Gastroesophageal sphincter (tissue), 4 donors: ENCODE data around the gene KCNH1. TPM values are rescaled to one million over a fixed set of nuclear protein-coding genes. Genes with fewer than 3 reads are reported as not detected.

Experiments
- ATAC-seq: fragments of 150-250 bp; one replicate; pipeline ENCODE4 v1.9.1; 2016; ENCODE audit warnings: mild to moderate bottlenecking, moderate library complexity
- H3K27ac ChIP-seq, 4 donors: fragments of 200-600 bp; sonication (generic) in 3 of 4; 1 replicate in 3 of 4; 2 replicates in 1 of 4; pipeline ENCODE4 v1.5.1; 2016 to 2019
- H3K27me3 ChIP-seq: fragments of 200-600 bp; sonication (generic); one replicate; pipeline ENCODE4 v1.5.1; 2019
- H3K36me3 ChIP-seq, 2 donors: fragments of 200-600 bp; sonication (generic); one replicate each; pipeline ENCODE4 v1.5.1; 2019; ENCODE audit warnings: control low read depth in 1 of 2
- H3K4me1 ChIP-seq, 3 donors: fragments of 200-600 bp; sonication (generic); 1 replicate in 2 of 3; 2 replicates in 1 of 3; pipeline ENCODE4 v1.5.1; 2016 to 2019; ENCODE audit warnings: control low read depth in 2 of 3
- H3K4me3 ChIP-seq, 2 donors: fragments of 200-600 bp; sonication (generic); one replicate each; pipeline ENCODE4 v1.5.1; 2019; ENCODE audit warnings: mild to moderate bottlenecking in 1 of 2, moderate library complexity in 1 of 2
- H3K9me3 ChIP-seq, 3 donors: fragments of 200-600 bp; sonication (generic); one replicate each; pipeline ENCODE4 v1.5.1; 2017 to 2019; ENCODE audit warnings: control low read depth in 2 of 3
- EP300 ChIP-seq: sonication (generic); formaldehyde crosslinking; IDR thresholded peaks from one replicate; pipeline ENCODE4 v1.6.1; 2017; ENCODE audit warnings: antibody characterized with exemption, mild to moderate bottlenecking
- POLR2A ChIP-seq, 2 donors: fragments of 450-650 bp; IDR thresholded peaks; one replicate each; pipeline ENCODE4 v1.6.1; 2017; ENCODE audit warnings: antibody characterized with exemption in 2 of 2, mild to moderate bottlenecking in 2 of 2, moderate library complexity in 1 of 2
- POLR2AphosphoS5 ChIP-seq: sonication (generic); formaldehyde crosslinking; IDR thresholded peaks from one replicate; pipeline ENCODE4 v1.6.1; 2017; ENCODE audit warnings: antibody characterized with exemption
- WGBS, 2 donors: methylation state at CpG; one replicate each; pipeline ENCODE4 v1.1.5; 2018; ENCODE audit warnings: low coverage in 1 of 2; 5-methylcytosine and 5-hydroxymethylcytosine counted together
- total RNA-seq, 4 donors: library from RNA; depleted of rRNA; stranded (reverse); fragments of >200 nt; gene quantifications; one replicate each; pipeline ENCODE4 v1.1.0, GENCODE V29; 2016
- TF ChIP-seq, protein P1 (sequence below), 4 experiments: fragments of 200-600 bp in 2 of 4; fragments of 450-650 bp in 2 of 4; sonication (generic) in 1 of 4; IDR thresholded peaks; one replicate each; pipeline ENCODE4 v1.5.1; 2017 to 2019; ENCODE audit warnings: antibody characterized with exemption in 4 of 4, mild to moderate bottlenecking in 2 of 4, moderate library complexity in 2 of 4

Gene KCNH1
- total RNA-seq, 4 donors from 2014 or later, result 0.15 to 2.3 (median 1.2) TPM

- Histone ChIP-seq H3K9me3 (peaks cover 0 to 21% (median 0%) of the 10 kb centered on the region in 3 donors), H3K4me1 (no peaks in the 10 kb centered on the region), H3K27me3 (peaks cover 17% of the 10 kb centered on the region), H3K36me3 (no peaks in the 10 kb centered on the region), H3K4me3 (no peak overlapping the region), H3K27ac (no peak overlapping the region)
- WGBS, 2 donors, result 85 to 91% methylated on average over 1 of the region's 1 CpG
- ATAC-seq, result no peak
- TF ChIP-seq POLR2AphosphoS5, result no peak
- no peak for TF ChIP-seq EP300
- TF ChIP-seq POLR2A (IDR thresholded peaks at IDR 0.05), result no peak
Observed at GRCh38 chr1:211158866-211159265, 24.9 kb upstream of the KCNH1 start.

DNA sequence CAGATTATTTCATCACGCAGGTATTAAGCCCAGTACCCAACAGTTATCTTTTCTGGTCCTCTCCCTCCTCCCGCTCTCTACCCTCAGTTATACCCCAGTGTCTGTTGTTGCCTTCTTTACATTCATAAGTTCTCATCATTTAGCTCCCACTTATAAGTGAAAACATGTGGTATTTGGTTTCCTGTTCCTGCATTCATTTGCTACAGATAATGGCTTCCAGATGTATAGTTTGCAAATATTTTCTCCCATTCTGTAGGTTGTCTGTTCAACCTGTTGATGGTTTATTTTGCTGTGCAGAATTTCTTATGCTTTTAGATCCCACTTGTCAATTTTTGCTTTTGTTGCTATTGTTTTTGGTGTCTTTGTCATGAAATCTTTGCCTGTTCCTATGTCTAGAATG lies 21.1 kb upstream of the KCNH1 start:
- ATAC-seq, result no peak
- H3K36me3 ChIP-seq, result no peaks in the 10 kb centered on the region
- H3K9me3 ChIP-seq, result peaks cover 0 to 21% (median 0%) of the 10 kb centered on the region in 3 donors
- WGBS, 2 donors, result 86% methylated on average over 1 to 2 of the region's 2 CpGs
- no peak overlapping the region for H3K27ac ChIP-seq
- H3K4me1 ChIP-seq, result no peaks in the 10 kb centered on the region
- H3K27me3 ChIP-seq, result no peaks in the 10 kb centered on the region
- TF ChIP-seq EP300, result no peak
- no peak for TF ChIP-seq POLR2A (IDR thresholded peaks at IDR 0.05)
- TF ChIP-seq, protein P1, sequence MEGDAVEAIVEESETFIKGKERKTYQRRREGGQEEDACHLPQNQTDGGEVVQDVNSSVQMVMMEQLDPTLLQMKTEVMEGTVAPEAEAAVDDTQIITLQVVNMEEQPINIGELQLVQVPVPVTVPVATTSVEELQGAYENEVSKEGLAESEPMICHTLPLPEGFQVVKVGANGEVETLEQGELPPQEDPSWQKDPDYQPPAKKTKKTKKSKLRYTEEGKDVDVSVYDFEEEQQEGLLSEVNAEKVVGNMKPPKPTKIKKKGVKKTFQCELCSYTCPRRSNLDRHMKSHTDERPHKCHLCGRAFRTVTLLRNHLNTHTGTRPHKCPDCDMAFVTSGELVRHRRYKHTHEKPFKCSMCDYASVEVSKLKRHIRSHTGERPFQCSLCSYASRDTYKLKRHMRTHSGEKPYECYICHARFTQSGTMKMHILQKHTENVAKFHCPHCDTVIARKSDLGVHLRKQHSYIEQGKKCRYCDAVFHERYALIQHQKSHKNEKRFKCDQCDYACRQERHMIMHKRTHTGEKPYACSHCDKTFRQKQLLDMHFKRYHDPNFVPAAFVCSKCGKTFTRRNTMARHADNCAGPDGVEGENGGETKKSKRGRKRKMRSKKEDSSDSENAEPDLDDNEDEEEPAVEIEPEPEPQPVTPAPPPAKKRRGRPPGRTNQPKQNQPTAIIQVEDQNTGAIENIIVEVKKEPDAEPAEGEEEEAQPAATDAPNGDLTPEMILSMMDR (IDR thresholded peaks at IDR 0.05), result no peak
- no peak for TF ChIP-seq POLR2AphosphoS5
- H3K4me3 ChIP-seq, result no peak overlapping the region

- H3K4me1 ChIP-seq, result no peaks in the 10 kb centered on the region
- 8 to 57% methylated on average over 1 of the region's 1 CpG for WGBS, 2 donors
- TF ChIP-seq, protein P1 (IDR thresholded peaks at IDR 0.05), result no peak
- TF ChIP-seq POLR2AphosphoS5, result no peak
- TF ChIP-seq EP300, result no peak
- no peak for TF ChIP-seq POLR2A (IDR thresholded peaks at IDR 0.05)
Observed at GRCh38 chr1:211153932-211154331, 20.0 kb upstream of the KCNH1 start.

DNA sequence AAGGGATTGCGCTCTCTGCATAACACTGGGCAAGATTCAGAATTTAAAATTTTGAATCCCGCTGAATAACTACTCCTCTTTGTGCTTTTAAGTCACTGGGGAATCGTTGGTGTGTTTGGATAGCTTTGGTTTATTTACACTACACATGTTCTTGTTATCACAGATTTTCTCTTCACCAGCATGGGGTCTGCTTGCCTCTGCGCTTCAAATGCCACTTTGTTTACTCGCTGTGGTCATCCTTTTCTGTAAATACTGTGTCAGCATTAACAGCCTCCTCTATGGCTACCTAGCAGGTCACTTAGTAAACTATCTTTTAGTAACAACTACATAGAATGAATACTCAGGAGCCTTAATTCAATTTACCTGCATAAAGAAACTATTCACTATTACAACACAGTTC lies 14.4 kb upstream of the KCNH1 start:
- TF ChIP-seq, protein P1 (IDR thresholded peaks at IDR 0.05), result no peak
- TF ChIP-seq EP300, result no peak
- no peak for TF ChIP-seq POLR2A (IDR thresholded peaks at IDR 0.05)
- no peak for TF ChIP-seq POLR2AphosphoS5
- H3K9me3 ChIP-seq, result no peaks in the 10 kb centered on the region
- no peaks in the 10 kb centered on the region for H3K4me1 ChIP-seq
- no peak overlapping the region for H3K4me3 ChIP-seq
- H3K36me3 ChIP-seq, result no peaks in the 10 kb centered on the region
- no peak for ATAC-seq
- no peak overlapping the region for H3K27ac ChIP-seq
- H3K27me3 ChIP-seq, result peaks cover 16% of the 10 kb centered on the region
- WGBS, 2 donors, result 42 to 49% methylated on average over 5 of the region's 5 CpGs

More at GRCh38 chr1:211153932-211154331, 20.0 kb upstream of the KCNH1 start:
- no peaks in the 10 kb centered on the region for H3K36me3 ChIP-seq
- H3K27ac ChIP-seq, result no peak overlapping the region
- H3K27me3 ChIP-seq, result no peaks in the 10 kb centered on the region
- no peak overlapping the region for H3K4me3 ChIP-seq
- H3K9me3 ChIP-seq, result peaks cover 0 to 13% (median 0%) of the 10 kb centered on the region in 3 donors
- ATAC-seq, result no peak

DNA sequence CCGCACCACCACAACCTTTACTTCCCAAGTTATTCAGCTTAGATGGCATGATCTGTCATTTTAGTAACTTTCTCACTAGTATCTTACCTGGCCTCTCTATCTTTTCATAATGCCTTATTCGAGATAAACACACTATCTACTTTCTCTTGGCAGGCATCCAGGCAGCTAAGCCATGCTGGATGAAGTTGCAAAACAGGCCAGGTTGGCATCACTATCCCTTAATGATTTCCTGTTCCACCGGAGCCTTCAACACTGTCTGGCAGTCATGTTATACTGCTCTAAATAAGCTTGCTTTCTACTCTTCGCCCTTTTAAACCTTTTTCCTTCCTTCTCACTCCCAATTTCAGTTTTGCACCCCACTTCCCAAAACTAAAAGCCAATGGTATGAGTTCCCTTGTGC lies 12.0 kb upstream of the KCNH1 start:
- Histone ChIP-seq H3K27me3 (peaks cover 30% of the 10 kb centered on the region), H3K9me3 (no peaks in the 10 kb centered on the region), H3K4me1 (no peaks in the 10 kb centered on the region), H3K4me3 (no peak overlapping the region), H3K36me3 (no peaks in the 10 kb centered on the region), H3K27ac (no peak overlapping the region)
- ATAC-seq, result no peak
- WGBS, 2 donors, result 55 to 60% methylated on average over 2 to 4 of the region's 4 CpGs
- TF ChIP-seq POLR2A (IDR thresholded peaks at IDR 0.05), result no peak
- TF ChIP-seq POLR2AphosphoS5, result no peak
- TF ChIP-seq EP300, result no peak
- TF ChIP-seq, protein P1 (IDR thresholded peaks at IDR 0.05), result no peak
